ENCODE data around the gene ZNF17.

ZNF17 gene

DNA sequence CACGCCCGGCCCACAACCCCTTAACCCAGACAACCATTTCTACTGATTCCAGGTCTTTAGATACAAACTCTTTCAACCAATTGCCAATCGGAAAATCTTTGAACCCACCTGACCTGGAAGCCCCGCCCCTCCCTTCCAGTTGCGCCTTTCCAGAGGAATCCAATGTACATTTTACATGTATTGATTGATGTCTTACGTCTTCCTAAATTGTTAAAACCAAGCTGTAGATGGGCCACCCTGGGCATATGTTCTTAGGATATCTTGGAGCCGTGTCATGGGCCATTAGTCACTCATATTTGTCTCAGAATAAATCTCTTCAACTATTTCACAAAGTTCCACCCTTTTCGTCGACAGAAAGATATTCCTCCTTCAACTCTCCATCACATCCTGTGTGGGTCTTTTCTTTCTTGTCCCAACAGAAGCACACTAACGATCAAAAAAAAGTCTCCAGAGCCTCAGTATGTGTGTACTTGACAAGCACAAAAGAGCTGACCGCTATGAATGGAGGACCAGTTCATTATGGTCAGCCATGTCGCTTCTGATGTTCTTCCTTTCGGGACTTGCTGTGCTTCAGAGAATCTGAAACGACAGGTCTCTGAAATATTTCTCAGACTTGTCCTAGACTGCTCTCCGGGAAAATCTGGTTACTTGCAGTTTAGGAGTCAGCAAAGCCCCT is 23.6 kb downstream of the ZNF17 start:
- Histone ChIP-seq H3K27ac (ENCODE audit: low read length, poor library complexity, severe bottlenecking) (peak overlapping the region; percentile 28), H3K9me3 (ENCODE audit: control insufficient read depth, low read length) (no peaks in the 10 kb centered on the region), H3K18ac (ENCODE audit: low read depth in 1 of 2, low read length in 2 of 2) (peak overlapping the region in 1 of 2 experiments; percentile 34), H3K9ac (ENCODE audit: low read length) (peak overlapping the region; percentile 83), H2AFZ (ENCODE audit: low read depth, low read length) (no peak overlapping the region), H3K4me1 (ENCODE audit: control insufficient read depth, insufficient read depth, low read depth, low read length) (peaks cover 2% of the 10 kb centered on the region), H3K36me3 (ENCODE audit: control insufficient read depth in 1 of 2, insufficient read depth in 2 of 2, low read depth in 1 of 2, low read length in 2 of 2) (peaks cover 14 to 17% of the 10 kb centered on the region in 2 experiments), H2BK120ac (ENCODE audit: low read depth, low read length) (no peak overlapping the region), H3K4me3 (ENCODE audit: insufficient read depth in 1 of 2, low read depth in 1 of 2, low read length in 2 of 2) (peak overlapping the region; percentile 83 to 90), H3K4me2 (ENCODE audit: low read length, poor library complexity, severe bottlenecking) (peak overlapping the region; percentile 96), H2BK12ac (ENCODE audit: low read length in 2 of 2) (no peak overlapping the region), H3K79me1 (replicated peaks; ENCODE audit: low read length, poor library complexity, severe bottlenecking) (peaks cover 18% of the 10 kb centered on the region), H4K8ac (ENCODE audit: low read length) (peak overlapping the region; percentile 27), H3K14ac (ENCODE audit: low read length in 2 of 2) (no peak overlapping the region), H2AK5ac (ENCODE audit: low read length, severe bottlenecking) (no peak overlapping the region), H4K91ac (ENCODE audit: low read length) (no peak overlapping the region), H2BK5ac (ENCODE audit: low read depth, low read length, poor library complexity, severe bottlenecking) (no peak overlapping the region), H3K23ac (ENCODE audit: low read length in 2 of 2) (no peak overlapping the region), H3K27me3 (ENCODE audit: control insufficient read depth in 1 of 2, insufficient read depth in 1 of 2, low read length in 2 of 2) (no peaks in the 10 kb centered on the region), H2BK15ac (ENCODE audit: low read depth, poor library complexity, severe bottlenecking) (no peak overlapping the region), H3K4ac (ENCODE audit: low read depth in 1 of 2, low read length in 2 of 2) (peak overlapping the region in 1 of 2 experiments; percentile 38)
- DNase-seq, result no peak
- WGBS, result 39% methylated on average over 15 of the region's 15 CpGs

- Histone ChIP-seq H3K4me1 (ENCODE audit: control insufficient read depth, insufficient read depth, low read depth, low read length) (peaks cover 2% of the 10 kb centered on the region), H3K9me3 (ENCODE audit: control insufficient read depth, low read length) (no peaks in the 10 kb centered on the region), H3K18ac (ENCODE audit: low read depth in 1 of 2, low read length in 2 of 2) (peak within 1 kb of the TSS in 1 of 2 experiments; percentile 96), H2AFZ (ENCODE audit: low read depth, low read length) (peak within 1 kb of the TSS; percentile 95), H4K8ac (ENCODE audit: low read length) (peak within 1 kb of the TSS; percentile 57), H3K79me1 (replicated peaks; ENCODE audit: low read length, poor library complexity, severe bottlenecking) (peaks cover 26% of the 10 kb centered on the region), H3K4ac (ENCODE audit: low read depth in 1 of 2, low read length in 2 of 2) (peak within 1 kb of the TSS in 1 of 2 experiments; percentile 44), H2BK12ac (ENCODE audit: low read length in 2 of 2) (peak within 1 kb of the TSS in 1 of 2 experiments; percentile 57), H3K27ac (ENCODE audit: low read length, poor library complexity, severe bottlenecking) (peak within 1 kb of the TSS; percentile 48), H3K14ac (ENCODE audit: low read length in 2 of 2) (peak within 1 kb of the TSS in 1 of 2 experiments; percentile 63), H3K23ac (ENCODE audit: low read length in 2 of 2) (peak within 1 kb of the TSS in 1 of 2 experiments; percentile 17), H2AK5ac (ENCODE audit: low read length, severe bottlenecking) (no peak within 1 kb of the TSS), H4K91ac (ENCODE audit: low read length) (no peak within 1 kb of the TSS), H2BK5ac (ENCODE audit: low read depth, low read length, poor library complexity, severe bottlenecking) (peak within 1 kb of the TSS; percentile 59), H3K27me3 (ENCODE audit: control insufficient read depth in 1 of 2, insufficient read depth in 1 of 2, low read length in 2 of 2) (no peaks in the 10 kb centered on the region), H3K4me2 (ENCODE audit: low read length, poor library complexity, severe bottlenecking) (peak within 1 kb of the TSS; percentile 96), H2BK120ac (ENCODE audit: low read depth, low read length) (no peak within 1 kb of the TSS), H2BK15ac (ENCODE audit: low read depth, poor library complexity, severe bottlenecking) (no peak within 1 kb of the TSS), H3K9ac (ENCODE audit: low read length) (peak within 1 kb of the TSS; percentile 83), H3K36me3 (ENCODE audit: control insufficient read depth in 1 of 2, insufficient read depth in 2 of 2, low read depth in 1 of 2, low read length in 2 of 2) (peaks cover 20 to 23% of the 10 kb centered on the region in 2 experiments), H3K4me3 (ENCODE audit: insufficient read depth in 1 of 2, low read depth in 1 of 2, low read length in 2 of 2) (peak within 1 kb of the TSS; percentile 83 to 90)
- peak; percentile 99 for DNase-seq
- WGBS, result under 1% methylated on average over 61 of the region's 61 CpGs
Measured at GRCh38 chr19:57435062-57435978, 24.4 kb downstream of the ZNF17 start, which contains the start of gene ZNF749. ZNF749 (plus strand) TSS chr19:57435325; CDS start chr19:57435579, 254 bp downstream.

GRCh38 chr19:57436417-57436816 is 25.5 kb downstream of the ZNF17 start:
- no peak overlapping the region for H4K8ac ChIP-seq (ENCODE audit: low read length)
- no peak overlapping the region for H3K23ac ChIP-seq (ENCODE audit: low read length in 2 of 2)
- no peak overlapping the region for H2BK12ac ChIP-seq (ENCODE audit: low read length in 2 of 2)
- no peak overlapping the region for H2AFZ ChIP-seq (ENCODE audit: low read depth, low read length)
- H3K27ac ChIP-seq (ENCODE audit: low read length, poor library complexity, severe bottlenecking), result no peak overlapping the region
- WGBS, result no CpG with 5 or more reads among the region's 1 CpG
- H3K4me1 ChIP-seq (ENCODE audit: control insufficient read depth, insufficient read depth, low read depth, low read length), result peaks cover 2% of the 10 kb centered on the region
- peak overlapping the region; percentile 83 for H3K9ac ChIP-seq (ENCODE audit: low read length)
- no peak overlapping the region for H2BK120ac ChIP-seq (ENCODE audit: low read depth, low read length)
- peaks cover 22 to 32% of the 10 kb centered on the region in 2 experiments for H3K36me3 ChIP-seq (ENCODE audit: control insufficient read depth in 1 of 2, insufficient read depth in 2 of 2, low read depth in 1 of 2, low read length in 2 of 2)
- no peak overlapping the region for H3K14ac ChIP-seq (ENCODE audit: low read length in 2 of 2)
- no peak overlapping the region for H2AK5ac ChIP-seq (ENCODE audit: low read length, severe bottlenecking)
- no peak overlapping the region for H2BK5ac ChIP-seq (ENCODE audit: low read depth, low read length, poor library complexity, severe bottlenecking)
- peak overlapping the region; percentile 85 for H3K4me2 ChIP-seq (ENCODE audit: low read length, poor library complexity, severe bottlenecking)
- no peak for DNase-seq
- H2BK15ac ChIP-seq (ENCODE audit: low read depth, poor library complexity, severe bottlenecking), result no peak overlapping the region
- H3K27me3 ChIP-seq (ENCODE audit: control insufficient read depth in 1 of 2, insufficient read depth in 1 of 2, low read length in 2 of 2), result no peaks in the 10 kb centered on the region
- H3K79me1 ChIP-seq (replicated peaks; ENCODE audit: low read length, poor library complexity, severe bottlenecking), result peaks cover 32% of the 10 kb centered on the region
- H3K4ac ChIP-seq (ENCODE audit: low read depth in 1 of 2, low read length in 2 of 2), result no peak overlapping the region
- peaks cover under 1% of the 10 kb centered on the region for H3K9me3 ChIP-seq (ENCODE audit: control insufficient read depth, low read length)
- H4K91ac ChIP-seq (ENCODE audit: low read length), result no peak overlapping the region
- peak overlapping the region in 1 of 2 experiments; percentile 90 for H3K4me3 ChIP-seq (ENCODE audit: insufficient read depth in 1 of 2, low read depth in 1 of 2, low read length in 2 of 2)
- no peak overlapping the region for H3K18ac ChIP-seq (ENCODE audit: low read depth in 1 of 2, low read length in 2 of 2)

GRCh38 chr19:57437931-57438330 is 27.0 kb downstream of the ZNF17 start:
- Histone ChIP-seq H3K23ac (ENCODE audit: low read length in 2 of 2) (no peak overlapping the region), H2BK5ac (ENCODE audit: low read depth, low read length, poor library complexity, severe bottlenecking) (no peak overlapping the region), H2AK5ac (ENCODE audit: low read length, severe bottlenecking) (no peak overlapping the region), H3K27me3 (ENCODE audit: control insufficient read depth in 1 of 2, insufficient read depth in 1 of 2, low read length in 2 of 2) (no peaks in the 10 kb centered on the region), H3K79me1 (replicated peaks; ENCODE audit: low read length, poor library complexity, severe bottlenecking) (peaks cover 34% of the 10 kb centered on the region), H3K4me2 (ENCODE audit: low read length, poor library complexity, severe bottlenecking) (no peak overlapping the region), H3K4me3 (ENCODE audit: insufficient read depth in 1 of 2, low read depth in 1 of 2, low read length in 2 of 2) (no peak overlapping the region), H3K14ac (ENCODE audit: low read length in 2 of 2) (no peak overlapping the region), H3K9ac (ENCODE audit: low read length) (no peak overlapping the region), H3K27ac (ENCODE audit: low read length, poor library complexity, severe bottlenecking) (no peak overlapping the region), H2BK15ac (ENCODE audit: low read depth, poor library complexity, severe bottlenecking) (no peak overlapping the region), H2BK120ac (ENCODE audit: low read depth, low read length) (no peak overlapping the region), H4K8ac (ENCODE audit: low read length) (no peak overlapping the region), H3K9me3 (ENCODE audit: control insufficient read depth, low read length) (peaks cover 16% of the 10 kb centered on the region), H3K18ac (ENCODE audit: low read depth in 1 of 2, low read length in 2 of 2) (no peak overlapping the region), H4K91ac (ENCODE audit: low read length) (no peak overlapping the region), H2BK12ac (ENCODE audit: low read length in 2 of 2) (no peak overlapping the region), H3K4ac (ENCODE audit: low read depth in 1 of 2, low read length in 2 of 2) (no peak overlapping the region), H3K36me3 (ENCODE audit: control insufficient read depth in 1 of 2, insufficient read depth in 2 of 2, low read depth in 1 of 2, low read length in 2 of 2) (peaks cover 36 to 44% of the 10 kb centered on the region in 2 experiments), H2AFZ (ENCODE audit: low read depth, low read length) (no peak overlapping the region), H3K4me1 (ENCODE audit: control insufficient read depth, insufficient read depth, low read depth, low read length) (peaks cover 2% of the 10 kb centered on the region)
- DNase-seq, result no peak
- WGBS, result 92% methylated on average over 3 of the region's 4 CpGs

Data from mesenchymal stem cell (in vitro differentiated cells and primary cell).